Esophagus squamous epithelium (tissue), 4 donors: ENCODE measurements around the gene KLHL36.

ENCODE experiments used
- POLR2A ChIP-seq, 4 donors: fragments of 450-650 bp; IDR thresholded peaks; one replicate each; pipeline ENCODE4 v1.6.1; 2017; ENCODE audit warnings: antibody characterized with exemption in 4 of 4, mild to moderate bottlenecking in 4 of 4, moderate library complexity in 3 of 4
- TF ChIP-seq, protein P1 (sequence below), 6 experiments: fragments of 450-650 bp in 4 of 6; fragments of 200-600 bp in 2 of 6; sonication (generic) in 2 of 6; IDR thresholded peaks; one replicate each; pipeline ENCODE4 v1.5.1; 2016 to 2019; ENCODE audit warnings: antibody characterized with exemption in 6 of 6, mild to moderate bottlenecking in 4 of 6, moderate library complexity in 4 of 6

DNA sequence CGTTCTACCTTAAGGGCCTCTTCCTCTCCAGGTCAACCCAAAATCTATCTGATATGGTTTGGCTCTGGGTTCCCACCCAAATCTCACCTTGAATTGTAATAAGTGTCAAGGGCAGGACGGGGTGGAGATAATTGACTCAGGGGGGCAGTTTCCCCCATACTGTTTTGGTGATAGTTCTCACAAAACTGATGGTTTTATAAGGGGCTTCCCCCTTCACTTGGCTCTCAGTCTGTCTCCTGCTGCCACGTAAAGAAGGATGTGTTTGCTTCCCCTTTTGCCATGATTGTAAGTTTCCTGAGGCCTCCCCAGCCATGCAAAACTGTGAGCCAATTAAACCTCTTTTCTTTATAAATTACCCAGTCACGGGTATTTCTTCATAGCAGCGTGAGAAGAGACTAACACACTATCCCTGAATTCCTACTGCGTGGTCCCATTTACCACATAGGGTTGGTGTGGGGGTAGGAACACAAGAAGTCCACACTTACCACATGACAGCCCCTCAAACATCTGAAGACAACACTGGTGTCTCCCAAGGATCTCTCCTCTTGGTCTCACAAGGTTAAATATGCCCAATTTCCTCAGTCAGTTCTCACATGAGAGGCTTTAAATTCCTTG lies 38.6 kb upstream of the KLHL36 start:
- TF ChIP-seq, protein P1, sequence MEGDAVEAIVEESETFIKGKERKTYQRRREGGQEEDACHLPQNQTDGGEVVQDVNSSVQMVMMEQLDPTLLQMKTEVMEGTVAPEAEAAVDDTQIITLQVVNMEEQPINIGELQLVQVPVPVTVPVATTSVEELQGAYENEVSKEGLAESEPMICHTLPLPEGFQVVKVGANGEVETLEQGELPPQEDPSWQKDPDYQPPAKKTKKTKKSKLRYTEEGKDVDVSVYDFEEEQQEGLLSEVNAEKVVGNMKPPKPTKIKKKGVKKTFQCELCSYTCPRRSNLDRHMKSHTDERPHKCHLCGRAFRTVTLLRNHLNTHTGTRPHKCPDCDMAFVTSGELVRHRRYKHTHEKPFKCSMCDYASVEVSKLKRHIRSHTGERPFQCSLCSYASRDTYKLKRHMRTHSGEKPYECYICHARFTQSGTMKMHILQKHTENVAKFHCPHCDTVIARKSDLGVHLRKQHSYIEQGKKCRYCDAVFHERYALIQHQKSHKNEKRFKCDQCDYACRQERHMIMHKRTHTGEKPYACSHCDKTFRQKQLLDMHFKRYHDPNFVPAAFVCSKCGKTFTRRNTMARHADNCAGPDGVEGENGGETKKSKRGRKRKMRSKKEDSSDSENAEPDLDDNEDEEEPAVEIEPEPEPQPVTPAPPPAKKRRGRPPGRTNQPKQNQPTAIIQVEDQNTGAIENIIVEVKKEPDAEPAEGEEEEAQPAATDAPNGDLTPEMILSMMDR (IDR thresholded peaks at IDR 0.05) = no peak
- no peak for TF ChIP-seq POLR2A (IDR thresholded peaks at IDR 0.05)
